Hematopoietic multipotent progenitor cell (in vitro differentiated cells): ENCODE measurements around the gene REPIN1. TPM values are rescaled to one million over a fixed set of nuclear protein-coding genes. Genes with fewer than 3 reads are reported as not detected.
A peak's percentile ranks its signal among the peaks of the same experiment; 100 is the strongest.

Experiments
- DNase-seq, 3 donors: peaks; one replicate each; pipeline ENCODE4 v3.0.0-alpha.2; 2011 to 2015; ENCODE audit warnings: low read depth in 2 of 3, low spot score in 2 of 3
- total RNA-seq: library from RNA; depleted of rRNA; stranded (reverse); fragments of >200 nt; gene quantifications from one replicate; pipeline ENCODE4 v1.2.3, GENCODE V29; 2012

The REPIN1 gene
- total RNA-seq, 1 donor = 163 TPM

GRCh38 chr7:150403376-150404171 is 35.0 kb downstream of the REPIN1 start:
- DNase-seq = no peak

DNA sequence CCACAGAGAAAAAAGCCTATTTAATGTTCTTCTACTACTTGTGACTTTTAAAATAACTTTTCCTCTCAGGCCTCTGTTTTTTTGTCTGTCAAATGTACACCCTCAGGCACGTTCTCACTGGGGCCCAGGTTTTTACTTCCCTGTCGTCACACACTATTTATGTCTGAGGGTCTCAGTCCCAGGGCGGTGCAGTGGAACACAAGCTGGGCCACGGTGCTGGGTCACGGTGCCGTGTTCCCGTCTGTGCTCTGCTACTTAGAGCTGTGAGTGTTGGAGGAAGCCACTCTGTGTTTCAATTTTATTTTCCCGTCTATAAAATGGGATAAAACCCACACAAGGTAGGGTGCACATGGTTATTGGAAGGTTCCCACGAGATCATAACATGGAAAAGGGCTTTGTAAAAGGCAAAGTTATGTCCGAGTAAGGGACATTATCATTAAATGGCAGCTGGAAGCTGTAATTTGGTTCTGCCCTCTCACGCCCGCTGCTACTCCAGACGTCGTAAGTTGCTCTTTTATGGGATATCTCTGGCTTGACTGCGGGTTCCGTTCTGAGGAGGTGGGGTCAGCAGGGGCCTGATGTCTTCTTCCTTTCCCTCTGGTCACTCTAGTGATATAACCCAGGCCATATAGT is 35.7 kb downstream of the REPIN1 start:
- peak in 1 of 3 donors; percentile 29 for DNase-seq

DNA sequence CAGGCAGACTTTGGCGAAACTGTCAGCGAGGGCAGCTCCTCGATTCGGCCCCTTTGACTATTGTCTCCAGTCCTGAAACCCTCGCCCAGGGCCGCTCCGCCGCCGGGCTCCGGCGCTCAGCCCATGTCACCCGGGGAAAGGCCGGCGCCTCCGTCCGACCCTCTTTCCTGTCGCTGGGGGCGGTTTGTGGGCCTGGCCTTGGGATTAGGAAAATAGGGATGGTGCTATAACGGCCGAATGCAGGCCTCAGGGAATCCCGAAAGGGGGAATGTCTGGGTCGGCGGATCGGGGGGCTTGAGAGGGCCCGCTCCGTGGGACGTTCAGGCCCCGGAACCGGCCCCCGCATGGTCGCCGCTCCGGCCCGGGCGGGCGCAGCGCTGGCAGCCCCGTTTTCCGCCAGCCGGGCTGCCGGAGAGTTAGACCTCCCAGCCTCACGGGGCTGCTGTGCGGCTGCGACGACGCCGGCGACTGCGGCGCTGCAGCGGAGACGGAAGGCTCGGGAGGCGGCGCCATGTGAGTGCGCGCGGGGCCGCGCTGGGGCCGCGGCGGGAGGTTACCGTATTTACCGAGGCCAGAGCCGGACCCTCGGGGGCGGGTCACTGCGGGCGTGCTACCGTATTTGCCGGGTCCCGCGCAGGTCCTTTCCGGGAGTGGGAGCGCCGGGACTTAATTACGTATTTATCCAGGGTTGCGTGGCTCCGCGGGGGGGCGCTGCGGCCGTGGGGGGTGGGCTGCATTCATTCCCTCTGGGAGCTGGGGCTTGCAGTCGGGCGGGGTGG is 36.4 kb downstream of the REPIN1 start:
- peak; percentile 68 to 91 (median 87) for DNase-seq

DNA sequence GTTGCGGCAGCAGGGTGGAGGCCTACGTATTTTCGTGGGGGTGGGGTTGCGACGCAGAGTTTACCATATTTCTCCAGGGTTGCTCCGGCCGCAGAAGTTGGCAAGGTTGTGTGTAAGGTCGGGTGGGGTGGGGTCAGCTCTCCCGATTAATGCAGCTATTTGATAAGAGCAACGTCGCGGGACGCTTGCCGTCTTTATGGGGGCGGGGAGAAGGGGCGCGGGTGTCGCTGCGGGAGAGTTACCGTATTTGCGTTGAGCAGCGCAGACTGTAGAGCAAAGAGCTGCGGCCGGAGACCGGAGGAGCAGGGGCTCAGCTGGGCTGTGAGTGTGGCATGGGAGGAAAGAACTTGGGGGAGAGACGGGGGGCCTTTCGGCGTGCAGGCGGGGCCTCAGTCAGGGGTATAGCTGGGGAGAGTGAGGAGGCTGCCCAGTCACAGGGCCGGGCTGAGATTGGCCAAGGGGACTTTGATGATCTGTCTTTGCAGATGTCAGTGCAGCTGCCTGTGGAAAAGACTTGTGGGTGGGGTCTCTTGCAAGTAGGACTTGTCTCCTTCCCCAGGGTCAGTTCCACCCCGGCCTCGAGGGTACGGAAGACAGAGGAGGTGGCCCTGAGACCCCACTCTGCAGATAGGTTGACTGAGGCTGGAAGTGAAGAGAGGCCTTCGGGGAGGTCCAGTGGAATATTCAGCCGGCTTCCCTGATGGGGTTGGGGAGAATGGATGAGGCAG is 37.1 kb downstream of the REPIN1 start:
- no peak for DNase-seq

DNA sequence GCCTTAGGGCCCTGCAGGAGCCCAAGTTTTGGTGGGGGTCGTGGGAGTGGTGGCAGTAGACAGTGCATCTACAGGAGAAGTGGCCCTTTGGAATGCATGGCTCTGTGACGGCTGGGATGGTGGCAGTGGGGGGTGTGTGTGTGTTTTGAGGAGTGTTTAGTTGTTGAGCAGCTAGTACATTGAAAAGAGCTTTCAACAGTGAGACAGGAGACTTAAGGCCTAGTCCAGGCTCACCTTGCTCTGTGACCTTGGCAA is 37.6 kb downstream of the REPIN1 start:
- no peak for DNase-seq

- peak in 2 of 3 donors; percentile 30 to 49 for DNase-seq
Measured at GRCh38 chr7:150406567-150407421, 38.2 kb downstream of the REPIN1 start.

DNA sequence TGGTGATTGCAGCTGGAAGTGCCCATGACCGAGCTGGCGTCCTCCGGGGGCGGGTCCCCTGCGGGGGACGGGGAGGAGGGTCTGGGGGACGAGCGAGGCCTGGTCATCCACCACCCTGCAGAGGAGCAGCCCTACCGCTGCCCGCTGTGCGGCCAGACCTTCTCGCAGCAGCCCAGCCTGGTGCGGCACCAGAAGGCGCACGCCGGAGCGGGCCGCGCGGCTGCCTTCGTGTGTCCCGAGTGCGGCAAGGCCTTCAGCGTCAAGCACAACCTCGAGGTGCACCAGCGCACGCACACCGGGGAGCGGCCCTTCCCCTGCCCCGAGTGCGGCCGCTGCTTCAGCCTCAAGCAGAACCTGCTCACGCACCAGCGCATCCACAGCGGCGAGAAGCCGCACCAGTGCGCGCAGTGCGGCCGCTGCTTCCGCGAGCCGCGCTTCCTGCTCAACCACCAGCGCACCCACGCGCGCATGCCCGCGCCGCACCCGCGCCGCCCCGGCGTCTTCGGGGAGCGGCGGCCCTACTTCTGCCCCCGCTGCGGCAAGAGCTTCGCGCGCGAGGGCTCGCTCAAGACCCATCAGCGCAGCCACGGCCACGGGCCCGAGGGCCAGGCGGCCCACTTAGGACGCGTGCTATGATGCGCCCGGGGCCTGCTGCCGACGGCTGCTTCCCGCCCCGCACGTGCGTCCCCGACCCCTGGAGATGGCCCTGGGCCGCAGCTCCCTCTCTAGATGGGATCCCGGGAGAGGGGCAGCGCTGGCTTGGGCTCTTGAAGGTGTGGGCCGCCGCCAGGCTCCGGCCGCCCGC is 39.2 kb downstream of the REPIN1 start:
- DNase-seq = no peak

DNA sequence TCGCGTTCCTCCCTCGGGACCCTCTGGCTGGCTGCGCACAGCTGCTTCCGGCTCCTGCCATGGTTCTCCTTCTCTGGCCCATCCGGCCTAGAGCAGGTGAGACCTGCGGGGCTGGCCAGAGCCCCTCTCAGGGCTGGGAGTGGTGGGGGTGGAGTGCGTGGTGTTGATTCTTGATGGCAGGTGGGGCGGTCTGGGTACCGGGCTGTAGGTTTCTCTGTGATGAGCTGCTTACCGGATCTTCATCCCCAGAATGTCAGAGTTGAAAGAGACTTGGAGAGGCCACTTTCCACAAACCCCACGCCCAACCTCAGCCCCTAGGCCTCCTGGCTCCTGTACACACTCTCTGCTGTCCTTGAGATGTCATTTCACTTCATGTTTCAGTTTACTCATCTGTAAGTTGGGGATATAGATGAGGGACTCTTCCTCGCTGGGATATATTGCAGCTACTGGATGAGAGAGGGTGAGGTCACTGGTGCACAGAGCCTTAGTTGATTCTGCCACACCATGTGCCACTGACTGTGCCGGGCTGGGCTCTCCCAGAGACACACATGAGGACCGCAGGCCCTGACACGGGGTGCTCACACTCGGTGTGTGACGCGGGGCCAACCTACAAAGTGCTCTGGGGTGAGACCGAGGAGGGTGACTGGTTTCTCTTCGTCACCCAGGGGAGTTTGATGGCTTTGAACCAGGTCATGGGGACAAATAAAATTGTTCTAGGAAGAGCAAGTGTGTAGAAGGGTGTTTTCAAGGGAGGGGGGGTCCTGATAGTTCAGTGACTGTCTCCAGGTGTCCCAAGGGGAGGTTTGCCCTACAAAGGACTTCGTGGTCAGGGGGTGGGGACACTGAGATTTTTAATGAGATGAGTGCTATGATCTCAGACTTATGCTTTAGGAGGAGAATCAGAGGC is 40.0 kb downstream of the REPIN1 start:
- DNase-seq = no peak

DNA sequence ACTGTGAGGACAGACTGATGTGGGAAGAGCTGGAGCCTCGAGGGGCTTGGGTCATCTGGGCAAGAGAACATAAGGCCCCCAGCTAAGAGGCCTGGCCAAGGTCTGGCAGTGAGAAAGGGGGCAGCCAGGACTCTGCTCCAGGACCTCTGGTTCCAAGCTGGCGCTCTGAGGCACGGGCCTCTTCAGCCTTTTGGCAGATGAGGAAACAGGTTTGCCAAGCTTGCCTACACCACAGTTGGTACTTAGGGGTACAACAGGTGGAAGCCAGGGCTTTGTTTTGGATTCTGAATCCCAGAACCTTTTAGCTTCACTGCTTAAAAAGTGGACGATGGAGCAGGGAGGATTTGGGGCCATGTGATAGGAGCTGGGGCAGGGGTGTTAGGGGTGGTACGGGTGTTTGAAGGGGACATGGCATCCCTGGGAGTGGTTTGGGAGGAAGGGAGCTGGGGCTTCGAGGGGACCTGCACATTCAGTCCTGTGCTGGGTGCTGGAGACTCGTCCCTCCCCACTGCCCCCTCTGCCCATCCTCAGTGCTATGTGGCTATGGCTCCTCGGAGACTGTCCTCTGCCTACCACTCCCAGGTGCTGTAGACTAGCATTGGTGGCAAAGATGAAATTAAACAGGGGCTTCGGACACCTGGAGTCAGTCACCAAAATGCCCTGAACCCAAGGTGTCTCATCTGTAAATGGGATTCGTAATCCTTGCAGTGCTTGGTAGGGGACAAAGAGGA is 40.8 kb downstream of the REPIN1 start:
- DNase-seq = no peak

DNA sequence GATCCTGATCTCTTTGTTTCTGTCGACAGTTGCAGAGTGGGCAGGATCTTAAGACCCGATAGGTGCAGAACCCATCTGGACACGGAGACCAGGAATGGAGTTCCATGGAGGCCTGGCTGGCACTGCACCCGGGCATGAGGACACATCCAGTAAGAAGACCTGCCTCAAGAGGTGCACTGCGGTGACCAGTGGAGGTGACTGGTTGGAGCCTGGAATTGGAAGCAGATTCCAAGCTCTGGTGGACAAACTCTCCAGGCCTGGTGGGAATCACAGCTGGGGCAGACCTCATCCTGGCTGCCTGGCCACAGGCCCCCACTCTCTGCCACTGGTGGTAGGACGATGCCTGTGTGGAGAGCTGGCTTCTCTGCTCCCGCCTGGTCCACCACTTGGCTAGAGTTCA is 41.5 kb downstream of the REPIN1 start:
- DNase-seq = no peak

- no peak for DNase-seq
Measured at GRCh38 chr7:150410680-150411346, 42.2 kb downstream of the REPIN1 start.

- no peak for DNase-seq
Measured at GRCh38 chr7:150411606-150412005, 43.0 kb downstream of the REPIN1 start.

DNA sequence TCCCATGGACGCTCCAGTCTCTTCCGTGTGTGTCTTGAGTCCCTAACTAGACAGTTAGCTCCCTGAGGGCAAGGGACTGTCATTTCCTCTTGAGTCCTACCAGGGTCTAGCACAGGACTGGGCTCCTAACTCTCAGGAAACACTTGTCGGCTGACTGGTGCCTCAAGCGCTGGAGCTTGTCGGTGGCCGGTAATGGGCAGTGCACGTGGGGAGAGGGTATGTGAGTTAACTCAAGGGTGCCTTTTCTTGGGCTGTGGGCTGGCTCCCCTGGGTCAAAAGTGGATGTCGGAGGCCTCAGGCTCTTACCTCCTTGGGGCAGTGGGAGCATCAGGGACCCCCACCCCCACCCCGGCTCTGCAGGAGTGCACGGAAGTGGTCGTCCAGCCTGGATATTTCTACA is 43.4 kb downstream of the REPIN1 start:
- DNase-seq = no peak

DNA sequence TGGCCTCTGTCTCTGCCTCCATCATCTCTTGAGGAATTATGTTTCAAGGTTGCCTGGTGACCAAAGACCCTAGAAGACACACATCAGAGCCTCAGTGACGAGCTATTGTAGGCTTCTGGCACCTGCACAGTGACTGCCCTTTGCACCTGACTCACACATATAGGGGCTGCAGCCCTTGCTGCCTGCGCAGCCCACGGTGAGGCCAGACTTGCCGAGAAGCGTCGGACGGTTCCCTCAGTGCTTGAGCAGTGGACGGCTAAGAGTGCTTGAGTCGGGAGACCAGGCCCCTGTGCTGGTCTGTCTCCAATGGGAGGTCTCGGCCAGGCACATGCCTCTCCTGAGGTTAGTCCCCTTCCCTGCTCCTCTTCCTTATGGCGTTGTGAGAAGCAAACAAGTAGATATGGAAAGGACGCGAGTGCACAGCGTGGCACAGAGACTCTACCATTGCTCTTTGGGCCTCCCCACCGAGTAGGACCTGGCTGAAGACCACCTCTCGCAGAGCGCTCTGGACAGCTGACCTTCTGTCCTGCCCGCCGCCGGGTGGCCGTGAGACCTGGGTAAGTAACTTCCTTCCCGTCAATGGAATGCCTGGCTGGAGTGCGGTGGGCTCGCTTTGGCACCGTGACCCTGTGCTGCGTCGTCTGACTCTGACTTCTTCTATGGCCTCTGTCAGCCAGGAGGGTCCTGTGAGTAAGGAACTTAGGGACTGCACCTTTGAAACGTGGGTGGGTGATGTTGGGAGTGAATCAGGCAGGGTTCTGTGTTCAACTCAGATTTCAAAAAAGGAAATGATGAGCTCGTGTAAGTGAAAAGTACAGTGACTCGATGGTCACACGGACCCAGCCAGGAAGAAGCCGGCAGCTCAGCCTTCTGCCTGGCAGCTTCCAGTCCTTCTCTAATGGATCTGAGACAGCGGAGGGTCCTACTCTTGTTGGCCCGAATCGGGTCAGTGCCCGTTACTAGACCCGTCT is 44.2 kb downstream of the REPIN1 start:
- no peak for DNase-seq

DNA sequence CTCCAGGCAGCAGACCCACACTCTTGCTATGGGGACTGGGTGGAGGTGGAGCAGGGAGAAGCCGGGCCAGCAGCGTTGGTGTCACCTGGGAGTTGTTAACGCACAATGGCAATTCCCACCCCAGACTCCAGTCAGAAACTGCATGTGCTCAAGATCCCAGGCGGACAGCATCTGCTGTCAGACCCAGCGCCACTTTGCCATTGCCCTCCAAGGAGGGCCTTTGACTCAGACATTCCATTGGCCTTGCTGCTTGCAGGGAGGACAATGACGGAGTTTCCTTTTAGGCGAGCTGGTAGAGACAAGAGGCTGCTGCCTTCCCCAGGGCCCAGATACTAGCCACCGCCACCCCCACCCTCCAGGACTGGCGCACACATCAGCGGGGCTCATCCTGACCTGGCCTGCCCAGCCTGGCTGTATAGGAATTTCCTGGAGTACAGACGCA is 45.0 kb downstream of the REPIN1 start:
- no peak for DNase-seq
